GM19455 (cell line): Measurements from ENCODE around the gene CCR3.

Source experiments
- ATAC-seq: cut with Tn5 transposase; IDR thresholded peaks from one replicate; pipeline ENCODE4 v1.9.1; 2021; ENCODE audit not compliant: unreplicated experiment

Gene CCR3

DNA sequence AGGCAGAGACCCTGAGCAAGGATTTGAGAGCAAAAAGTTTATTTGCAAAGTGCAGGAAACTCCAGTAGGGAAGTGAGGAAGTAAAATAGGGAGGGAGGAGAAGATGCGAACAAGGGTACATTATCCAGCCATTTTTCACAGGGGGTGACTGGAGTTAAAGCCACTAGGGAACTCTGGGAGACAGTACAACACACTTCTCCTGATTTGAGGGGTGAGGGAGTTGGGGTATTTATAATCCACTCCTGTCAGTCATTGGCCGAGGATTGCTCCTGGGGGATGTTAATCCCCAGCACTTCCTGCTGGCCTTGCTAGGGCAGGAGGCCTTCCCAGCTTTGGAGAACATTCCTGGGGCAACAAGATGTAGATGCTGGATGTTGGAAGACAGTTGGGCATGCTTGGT is 28.2 kb downstream of the CCR3 start:
- ATAC-seq: no peak

GRCh38 chr3:46271209-46271745 is 29.0 kb downstream of the CCR3 start:
- no peak for ATAC-seq

DNA sequence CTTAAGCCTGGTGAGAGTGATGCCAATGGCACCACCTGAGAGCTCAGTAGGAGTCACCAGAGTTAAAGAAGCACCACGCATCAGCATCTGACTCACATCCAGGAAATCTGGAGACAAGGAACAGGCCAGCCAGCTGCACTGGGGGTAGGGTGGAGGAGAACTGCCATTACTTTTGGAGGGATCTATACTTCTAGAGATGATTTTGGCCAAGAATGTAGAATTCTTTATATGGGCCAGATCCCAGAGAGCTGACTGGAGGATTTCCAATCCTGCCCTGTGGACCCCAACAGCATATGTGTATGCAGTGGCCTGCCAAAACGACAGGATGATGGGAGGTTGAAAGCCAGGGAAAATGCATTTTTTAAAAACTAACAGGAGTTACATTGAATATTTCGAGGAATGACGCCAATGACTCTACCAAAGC is 29.8 kb downstream of the CCR3 start:
- no peak for ATAC-seq

GRCh38 chr3:46276497-46277099 is 34.3 kb downstream of the CCR3 start:
- peak; percentile 73 for ATAC-seq

DNA sequence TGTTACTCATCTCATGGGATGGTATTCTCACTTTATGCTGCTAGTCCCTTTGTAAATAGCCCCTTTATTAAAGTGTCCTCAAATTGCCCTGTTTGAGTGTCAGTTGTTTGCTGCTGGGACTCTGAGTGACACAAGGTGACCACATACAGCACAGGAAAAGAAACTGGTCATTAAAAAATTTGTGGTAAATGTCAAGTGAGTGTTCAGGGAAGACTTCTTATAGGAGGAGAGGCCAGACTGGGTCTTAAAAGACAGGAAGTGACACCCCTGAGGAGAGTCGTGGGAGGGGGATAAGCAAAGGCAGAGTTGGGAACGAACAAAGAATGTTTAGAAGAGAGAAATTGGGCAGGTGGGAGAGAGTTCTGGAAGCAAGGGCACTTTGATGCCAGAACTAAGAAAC is 35.2 kb downstream of the CCR3 start:
- ATAC-seq: no peak

- ATAC-seq: no peak
These were observed 36.8 kb downstream of the CCR3 start for GRCh38 chr3:46278816-46279672.

DNA sequence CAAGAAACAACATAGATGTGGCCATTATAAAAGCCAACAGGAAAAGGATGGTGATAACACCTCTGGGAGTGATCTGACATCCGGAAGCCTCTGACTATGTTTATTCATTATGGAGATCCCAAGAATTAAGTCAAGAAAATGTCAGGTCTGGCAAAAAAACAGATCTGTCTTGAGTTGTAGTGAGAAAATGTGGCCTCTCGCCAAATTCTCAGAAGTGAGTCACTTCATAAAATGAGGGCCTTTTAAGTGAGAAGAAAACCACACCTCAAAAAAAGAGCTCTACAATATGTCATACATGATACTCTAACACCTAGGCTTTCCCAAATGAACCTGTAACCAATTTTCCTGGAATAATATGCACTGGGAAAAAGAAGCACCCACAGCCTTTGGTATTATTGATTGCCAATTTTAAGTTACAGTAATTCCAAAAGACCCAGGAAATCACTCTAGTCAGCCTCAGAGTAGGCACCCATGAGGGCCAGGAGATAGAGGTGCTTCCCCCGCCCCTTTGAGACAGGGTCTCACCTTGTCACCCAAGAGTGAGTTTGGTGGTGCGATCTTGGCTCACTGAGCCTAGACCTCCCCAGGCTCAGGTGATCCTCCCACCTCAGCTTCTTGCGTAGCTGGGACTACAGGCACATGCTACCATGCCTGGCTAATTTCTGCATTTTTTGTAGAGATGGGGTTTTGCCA is 38.0 kb downstream of the CCR3 start:
- ATAC-seq: no peak

GRCh38 chr3:46281551-46281950 is 39.3 kb downstream of the CCR3 start:
- ATAC-seq: no peak

- no peak for ATAC-seq
These were observed 39.8 kb downstream of the CCR3 start for GRCh38 chr3:46282041-46282440.

DNA sequence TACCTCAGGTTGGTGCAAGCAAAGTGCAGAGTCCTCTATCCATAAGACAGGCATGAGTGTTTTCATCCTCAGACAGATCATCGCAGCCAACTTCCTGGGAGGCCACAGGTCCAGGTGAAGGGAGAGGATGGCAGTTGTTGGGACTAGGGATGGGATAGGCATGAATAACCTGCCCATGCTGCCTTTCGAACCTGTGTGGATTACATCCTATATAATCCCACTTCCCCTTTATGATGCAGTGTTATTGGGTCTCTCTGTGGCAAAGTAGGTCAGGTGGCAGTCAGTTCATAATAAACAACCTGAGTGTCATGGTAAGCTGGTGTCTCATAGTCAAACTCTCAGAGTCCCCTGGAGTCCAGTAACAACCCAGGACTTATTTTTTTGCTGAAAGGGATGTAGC is 40.4 kb downstream of the CCR3 start:
- ATAC-seq: no peak

DNA sequence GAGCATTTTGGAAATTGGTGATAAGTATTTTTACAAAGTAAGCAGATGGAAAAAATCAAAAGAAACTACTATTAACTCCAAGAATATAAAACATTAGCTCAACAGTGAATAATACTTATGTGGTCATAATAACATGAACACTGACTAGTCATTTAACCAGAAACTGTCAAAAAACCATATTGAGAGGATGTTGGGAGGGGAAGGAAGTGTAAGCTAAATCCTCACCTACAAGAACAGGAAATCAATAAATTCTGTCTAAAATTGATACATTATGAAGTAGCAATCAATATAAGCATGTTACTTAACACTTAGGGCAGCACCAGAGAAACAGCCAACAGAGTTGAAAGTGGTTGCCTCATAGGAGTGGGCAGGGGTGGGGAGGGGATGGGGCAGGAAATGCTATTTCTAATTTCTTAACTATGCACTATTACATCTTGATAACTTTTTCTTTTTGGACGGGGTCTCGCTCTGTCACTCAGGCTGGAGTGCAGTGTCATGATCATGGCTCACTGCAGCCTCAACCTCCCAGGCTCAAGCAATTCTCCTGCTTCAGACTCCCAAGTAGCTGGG is 41.7 kb downstream of the CCR3 start:
- ATAC-seq: no peak

- ATAC-seq: no peak
These were observed 42.9 kb downstream of the CCR3 start for GRCh38 chr3:46284981-46285683.

DNA sequence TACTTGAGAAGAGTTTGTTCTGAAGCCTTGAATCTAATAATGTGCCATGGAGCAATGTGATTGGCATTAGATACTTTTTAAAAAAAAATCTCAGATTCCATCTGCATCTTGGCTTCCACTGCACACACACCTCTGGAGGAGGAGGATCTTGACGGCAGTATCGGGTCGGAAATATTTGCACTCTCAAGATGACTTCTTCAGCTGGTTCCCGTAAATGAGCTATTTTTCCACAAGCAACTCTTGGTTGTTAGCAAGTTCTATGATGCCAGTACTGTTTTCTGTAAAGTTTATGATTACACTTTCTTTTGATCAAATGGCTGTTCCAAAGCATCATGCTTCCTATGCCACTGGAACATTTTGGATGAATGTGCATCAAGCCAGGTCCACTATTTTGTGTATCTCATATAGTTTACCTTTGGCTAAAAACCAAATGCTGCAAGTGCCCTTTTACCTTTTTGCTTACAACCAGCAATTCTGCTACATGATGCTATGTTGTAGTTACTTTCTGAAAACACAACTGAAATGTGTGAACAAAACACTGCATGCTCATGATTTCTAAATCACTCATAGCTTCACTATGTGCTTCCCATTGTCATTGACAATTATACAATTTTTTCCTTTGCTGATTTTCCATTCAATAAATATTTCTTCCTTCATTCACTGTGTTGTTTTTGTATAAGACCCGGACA is 43.8 kb downstream of the CCR3 start:
- no peak for ATAC-seq

GRCh38 chr3:46286947-46287565 is 44.8 kb downstream of the CCR3 start:
- no peak for ATAC-seq

- no peak for ATAC-seq
These were observed 47.3 kb downstream of the CCR3 start for GRCh38 chr3:46289551-46289950.

- no peak for ATAC-seq
These were observed 47.7 kb downstream of the CCR3 start for GRCh38 chr3:46289966-46290365.

GRCh38 chr3:46291046-46291445 is 48.8 kb downstream of the CCR3 start:
- no peak for ATAC-seq

DNA sequence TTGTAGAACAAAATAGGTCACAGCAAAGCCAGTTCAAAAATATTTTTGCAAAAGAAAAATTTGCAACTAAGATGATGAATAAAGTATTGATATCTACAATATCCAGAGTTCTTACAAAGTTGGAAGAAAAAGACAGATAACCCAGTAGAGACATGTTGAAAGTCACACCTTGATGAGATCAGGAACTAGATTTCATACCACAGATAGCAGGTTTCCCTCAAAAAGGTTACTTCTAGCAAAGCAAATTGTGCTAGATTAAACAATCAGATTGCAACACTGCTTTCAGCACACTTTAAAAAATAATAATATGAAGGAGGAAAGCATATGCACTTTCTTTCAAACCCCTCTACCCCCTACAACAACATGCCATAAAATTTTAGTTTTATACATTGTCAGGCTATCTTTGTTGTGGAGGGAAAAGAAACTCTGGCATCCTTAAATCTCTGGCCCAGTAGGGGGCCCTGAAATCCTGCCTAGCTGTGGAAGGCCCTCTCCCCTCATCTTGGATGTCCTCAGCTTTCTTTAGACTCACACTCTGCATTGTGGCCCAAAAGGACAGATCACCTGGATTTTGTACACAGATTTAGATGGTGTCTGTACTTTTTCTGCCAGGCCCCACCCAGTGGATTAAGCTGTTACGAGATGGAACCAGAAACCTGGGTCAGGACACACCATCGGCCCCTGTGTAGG is 50.9 kb downstream of the CCR3 start:
- no peak for ATAC-seq
